ENCODE measurements around the gene SLC12A6. TPM values are rescaled to one million over a fixed set of nuclear protein-coding genes. Genes with fewer than 3 reads are reported as not detected.

Gene SLC12A6
- polyA plus RNA-seq, 2 of the 4 experiments (the other 2 are of a cell fraction), result 6.0 to 21.3 TPM

- CTCF ChIA-PET, result interaction anchor here (1.0 to 3.2 kb wide), 3 partner anchors 12 to 46 kb away, joined by 4 to 10 read pairs (median 6); no protein-coding TSS in a partner anchor
Measured at GRCh38 chr15:34284937-34285336, 52.6 kb downstream of the SLC12A6 start.

DNA sequence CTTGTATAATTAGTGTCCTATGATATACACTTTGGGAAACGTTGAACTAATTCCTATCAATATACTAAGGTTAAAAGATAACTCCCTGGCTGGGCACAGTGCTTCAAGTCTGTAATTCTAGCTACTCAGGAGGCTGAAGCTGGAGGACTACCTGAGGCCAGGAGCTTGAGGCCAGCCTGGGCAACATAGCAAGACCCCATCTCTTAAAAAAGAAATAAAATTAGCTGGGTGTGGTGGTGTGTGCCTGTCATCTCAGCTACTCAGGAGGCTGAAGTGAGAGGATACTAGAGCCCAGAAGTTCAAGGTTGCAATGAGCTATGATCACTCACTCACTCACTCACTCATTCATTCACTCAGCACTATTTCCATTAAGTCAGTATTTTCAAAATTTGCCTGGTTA lies 55.2 kb downstream of the SLC12A6 start:
- Histone ChIP-seq H3K4me3 (no peak overlapping the region), H3K4me1 (no peaks in the 10 kb centered on the region), H3K4me2 (no peak overlapping the region), H3K27ac (no peak overlapping the region), H3K9me3 (no peaks in the 10 kb centered on the region)
- no peak for TF ChIP-seq BHLHE40 (IDR thresholded peaks at IDR 0.05; ENCODE audit: low read depth, low read length)
- TF ChIP-seq, protein P1, sequence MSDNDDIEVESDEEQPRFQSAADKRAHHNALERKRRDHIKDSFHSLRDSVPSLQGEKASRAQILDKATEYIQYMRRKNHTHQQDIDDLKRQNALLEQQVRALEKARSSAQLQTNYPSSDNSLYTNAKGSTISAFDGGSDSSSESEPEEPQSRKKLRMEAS (IDR thresholded peaks at IDR 0.05), result no peak
- no peak for TF ChIP-seq CBX8 (IDR thresholded peaks at IDR 0.05)
- no peak for TF ChIP-seq RARB (CRISPR knock-in tag; IDR thresholded peaks at IDR 0.05)
- no peak for TF ChIP-seq REST (IDR thresholded peaks at IDR 0.05)
- TF ChIP-seq POLR2AphosphoS2 (conservative IDR thresholded peaks at IDR 0.05; ENCODE audit: low read length), result no peak
- TF ChIP-seq EP300 (IDR thresholded peaks at IDR 0.05), result no peak
- no peak for TF ChIP-seq JUN (IDR thresholded peaks at IDR 0.05)
- TF ChIP-seq TFCP2L1 (CRISPR knock-in tag; IDR thresholded peaks at IDR 0.05), result no peak
- TF ChIP-seq CEBPB (IDR thresholded peaks at IDR 0.05), result no peak
- no peak for TF ChIP-seq NPAS2 (CRISPR knock-in tag; IDR thresholded peaks at IDR 0.05; ENCODE audit: borderline replicate concordance)
- TF ChIP-seq USF2 (IDR thresholded peaks at IDR 0.05), result no peak
- no peak for TF ChIP-seq ZNF302 (CRISPR knock-in tag; IDR thresholded peaks at IDR 0.05)
- no peak for TF ChIP-seq PHF8 (IDR thresholded peaks at IDR 0.05; ENCODE audit: borderline replicate concordance, low read depth)
- TF ChIP-seq, protein P2, sequence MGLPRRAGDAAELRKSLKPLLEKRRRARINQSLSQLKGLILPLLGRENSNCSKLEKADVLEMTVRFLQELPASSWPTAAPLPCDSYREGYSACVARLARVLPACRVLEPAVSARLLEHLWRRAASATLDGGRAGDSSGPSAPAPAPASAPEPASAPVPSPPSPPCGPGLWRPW (IDR thresholded peaks at IDR 0.05), result no peak
- TF ChIP-seq ZSCAN20 (CRISPR knock-in tag; IDR thresholded peaks at IDR 0.05), result no peak
- no peak for TF ChIP-seq HOXB5 (CRISPR knock-in tag; IDR thresholded peaks at IDR 0.05)
- no peak for TF ChIP-seq SREBF2 (IDR thresholded peaks at IDR 0.05)
- TF ChIP-seq E2F6 (IDR thresholded peaks at IDR 0.05; ENCODE audit: borderline replicate concordance, low read depth), result no peak
- FAIRE-seq (no peak), ATAC-seq (no peak), DNase-seq (ENCODE audit: low read depth in 1 of 2, low spot score in 1 of 2) (no peak)
- 75% methylated on average over 1 of the region's 1 CpG for WGBS (ENCODE audit: missing lambda C conversion rate)
- ChIA-PET POLR2A (no interaction called here), CTCF (interaction anchor here (1.3 to 1.9 kb wide), 3 partner anchors 38 to 73 kb away, joined by 3 to 5 read pairs (median 3); partner anchors contain the start of gene KATNBL1)

More at GRCh38 chr15:34284937-34285336, 52.6 kb downstream of the SLC12A6 start:
- whole genome bisulfite sequencing (ENCODE audit: missing lambda C conversion rate), result 75% methylated on average over 2 of the region's 2 CpGs
- no peak overlapping the region for H3K4me2 ChIP-seq
- DNase-seq (ENCODE audit: low read depth in 1 of 2, low spot score in 1 of 2) (no peak), FAIRE-seq (no peak), ATAC-seq (no peak)
- no peaks in the 10 kb centered on the region for H3K9me3 ChIP-seq
- no peak overlapping the region for H3K27ac ChIP-seq
- no peak overlapping the region for H3K4me3 ChIP-seq
- no peaks in the 10 kb centered on the region for H3K4me1 ChIP-seq
- TF ChIP-seq CBX2 (IDR thresholded peaks at IDR 0.05; ENCODE audit: borderline replicate concordance, low read depth) (no peak), HMGXB4 (CRISPR knock-in tag; IDR thresholded peaks at IDR 0.05; ENCODE audit: borderline replicate concordance) (no peak), NR3C1 (IDR thresholded peaks at IDR 0.05) (no peak), JUN (IDR thresholded peaks at IDR 0.05) (no peak), HDAC2 (IDR thresholded peaks at IDR 0.05) (no peak), SMC3 (IDR thresholded peaks at IDR 0.05) (no peak), JUNB (IDR thresholded peaks at IDR 0.05) (no peak)
- TF ChIP-seq, protein P1 (IDR thresholded peaks at IDR 0.05), result no peak
- POLR2A ChIA-PET, result no interaction called here
